Stimulated activated CD8-positive, alpha-beta memory T cell treated with anti-CD3 and anti-CD28 coated beads, Interleukin-15, amount 100 ng/mL, for 24 hours (primary cell): ENCODE data around the gene IGSF21.

ENCODE experiments used
- DNase-seq: peaks from one replicate; pipeline ENCODE4 v3.0.0-alpha.2; 2020; ENCODE audit warnings: low read depth

IGSF21 gene

GRCh38 chr1:18097206-18097605 lies 10.4 kb upstream of the IGSF21 start:
- DNase-seq, result no peak

GRCh38 chr1:18099026-18099425 lies 8.6 kb upstream of the IGSF21 start:
- DNase-seq, result no peak

- no peak for DNase-seq
Measured at GRCh38 chr1:18100060-18100459, 7.5 kb upstream of the IGSF21 start.

- no peak for DNase-seq
Measured at GRCh38 chr1:18100491-18101063, 7.0 kb upstream of the IGSF21 start.

- DNase-seq, result no peak
Measured at GRCh38 chr1:18101508-18101907, 6.1 kb upstream of the IGSF21 start.

GRCh38 chr1:18103788-18104421 lies 3.7 kb upstream of the IGSF21 start:
- no peak for DNase-seq

GRCh38 chr1:18104546-18105100 lies 3.0 kb upstream of the IGSF21 start:
- DNase-seq, result no peak

GRCh38 chr1:18105196-18105595 lies 2.4 kb upstream of the IGSF21 start:
- no peak for DNase-seq

GRCh38 chr1:18108299-18109057 lies 880 bp downstream of the IGSF21 start:
- DNase-seq, result no peak

- DNase-seq, result no peak
Measured at GRCh38 chr1:18109058-18109755, 1.6 kb downstream of the IGSF21 start.

GRCh38 chr1:18109756-18110597 lies 2.4 kb downstream of the IGSF21 start:
- no peak for DNase-seq

- DNase-seq, result no peak
Measured at GRCh38 chr1:18110598-18110939, 3.0 kb downstream of the IGSF21 start.

GRCh38 chr1:18110968-18111367 lies 3.4 kb downstream of the IGSF21 start:
- no peak for DNase-seq

- DNase-seq, result no peak
Measured at GRCh38 chr1:18111605-18112297, 4.2 kb downstream of the IGSF21 start.

GRCh38 chr1:18112611-18113010 lies 5.0 kb downstream of the IGSF21 start:
- DNase-seq, result no peak

- DNase-seq, result no peak
Measured at GRCh38 chr1:18114726-18115410, 7.3 kb downstream of the IGSF21 start.

GRCh38 chr1:18116777-18117176 lies 9.2 kb downstream of the IGSF21 start:
- DNase-seq, result no peak

- DNase-seq, result no peak
Measured at GRCh38 chr1:18118078-18118477, 10.5 kb downstream of the IGSF21 start.

GRCh38 chr1:18118491-18118890 lies 10.9 kb downstream of the IGSF21 start:
- DNase-seq, result no peak

- no peak for DNase-seq
Measured at GRCh38 chr1:18119289-18119688, 11.7 kb downstream of the IGSF21 start.
